GM21717 (cell line): ENCODE measurements around the gene KRTAP10-6.
"Not testable (repeated sequence)": the region's sequence is repeated elsewhere in the genome, so short reads cannot be mapped to it uniquely, and the experiment has no call there.

Experiments
- ATAC-seq: cut with Tn5 transposase; IDR thresholded peaks from one replicate; pipeline ENCODE4 v1.9.1; 2021; ENCODE audit warnings: mild to moderate bottlenecking, moderate library complexity; ENCODE audit not compliant: unreplicated experiment

Gene KRTAP10-6

GRCh38 chr21:44618504-44618903 is 26.2 kb upstream of the KRTAP10-6 start:
- no peak for ATAC-seq

- no peak for ATAC-seq
Measured at GRCh38 chr21:44617071-44617501, 24.8 kb upstream of the KRTAP10-6 start.

GRCh38 chr21:44616591-44616926 is 24.3 kb upstream of the KRTAP10-6 start:
- no peak for ATAC-seq

- no peak for ATAC-seq
Measured at GRCh38 chr21:44615911-44616590, 23.7 kb upstream of the KRTAP10-6 start.

DNA sequence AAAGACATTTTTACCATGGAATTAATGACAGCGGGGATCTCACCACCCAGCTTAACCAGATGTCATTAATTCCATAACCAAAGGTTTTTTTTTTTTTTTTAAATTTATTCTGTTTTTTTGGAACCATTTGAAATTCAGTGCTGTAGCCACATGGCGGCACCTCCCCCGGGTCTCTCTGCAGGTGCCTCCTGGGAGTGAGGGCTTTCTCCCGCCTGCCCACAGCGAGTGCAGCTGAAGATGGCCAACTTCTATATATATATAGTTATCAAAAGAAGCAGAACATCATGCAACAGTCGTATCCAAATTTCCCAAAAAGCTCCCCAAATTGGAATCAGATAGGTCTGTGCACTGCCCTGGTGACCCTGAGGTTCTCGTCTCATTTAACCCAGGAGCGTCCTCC is 23.2 kb upstream of the KRTAP10-6 start:
- ATAC-seq: no peak

DNA sequence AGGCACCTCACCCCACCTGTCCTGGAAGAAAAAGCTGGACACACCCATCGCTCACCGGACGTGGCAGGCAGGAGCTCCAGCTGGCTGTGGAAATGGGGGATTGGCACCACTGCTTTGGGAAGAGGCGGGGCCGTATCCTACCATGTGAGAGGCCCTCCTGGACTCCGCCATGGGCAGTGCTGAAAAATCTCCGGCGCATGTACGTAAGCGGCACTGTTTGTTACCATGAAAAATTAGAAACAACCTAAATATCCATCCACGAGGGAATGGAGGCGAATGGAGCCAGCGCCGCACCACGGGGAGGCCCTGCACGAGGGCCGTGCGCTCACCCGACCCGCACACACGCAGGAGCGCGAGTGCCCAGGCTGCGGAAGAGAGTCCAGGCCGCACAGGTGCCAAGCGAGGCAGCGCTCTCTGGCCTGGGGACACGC is 22.7 kb upstream of the KRTAP10-6 start:
- no peak for ATAC-seq

GRCh38 chr21:44614161-44614631 is 21.9 kb upstream of the KRTAP10-6 start:
- ATAC-seq: no peak

- no peak for ATAC-seq
Measured at GRCh38 chr21:44613386-44614155, 21.3 kb upstream of the KRTAP10-6 start.

- no peak for ATAC-seq
Measured at GRCh38 chr21:44612669-44613229, 20.4 kb upstream of the KRTAP10-6 start.

DNA sequence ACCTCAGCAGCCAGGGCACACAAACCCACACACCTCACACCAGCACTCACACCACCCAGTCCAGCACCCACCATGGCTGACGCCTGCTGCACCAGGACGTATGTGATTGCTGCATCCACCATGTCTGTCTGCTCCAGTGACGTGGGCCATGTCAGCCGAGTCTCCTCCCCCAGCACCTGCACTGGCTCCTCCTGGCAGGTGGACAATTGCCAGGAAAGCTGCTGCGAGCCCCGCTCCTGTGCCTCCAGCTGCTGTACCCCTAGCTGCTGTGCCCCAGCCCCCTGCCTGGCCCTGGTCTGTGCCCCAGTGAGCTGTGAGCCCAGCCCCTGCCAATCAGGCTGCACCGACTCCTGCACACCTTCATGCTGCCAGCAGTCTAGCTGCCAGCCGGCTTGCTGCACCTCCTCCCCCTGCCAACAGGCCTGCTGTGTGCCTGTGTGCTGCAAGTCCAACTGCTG is 19.8 kb upstream of the KRTAP10-6 start, which contains the start of gene KRTAP10-8:
TSS of gene KRTAP10-8 (plus strand) at position 51 of the 458 bp plus-strand sequence. CDS start at position 73, 22 bp downstream.
- ATAC-seq: no peak

DNA sequence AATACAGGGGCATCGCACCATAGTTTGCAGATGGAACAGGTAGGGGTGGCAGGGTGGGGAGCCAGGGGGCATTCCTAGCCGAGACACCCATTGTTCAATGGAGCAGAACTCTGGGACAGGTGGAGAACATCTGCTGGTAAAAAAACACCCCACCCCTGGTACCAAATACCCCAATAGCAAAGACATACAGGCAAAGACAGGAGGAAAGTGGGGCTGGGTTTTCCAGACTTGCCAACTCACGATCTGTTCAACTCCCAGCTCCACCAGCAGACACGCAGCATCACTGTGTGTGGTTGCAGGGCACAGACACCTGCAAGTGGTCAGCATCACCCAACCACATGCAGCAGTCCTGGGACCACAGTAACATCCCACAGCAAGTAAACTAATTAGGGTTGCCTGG is 19.2 kb upstream of the KRTAP10-6 start:
- no peak for ATAC-seq

- ATAC-seq: not testable (repeated sequence)
Measured at GRCh38 chr21:44610157-44610843, 18.0 kb upstream of the KRTAP10-6 start.

DNA sequence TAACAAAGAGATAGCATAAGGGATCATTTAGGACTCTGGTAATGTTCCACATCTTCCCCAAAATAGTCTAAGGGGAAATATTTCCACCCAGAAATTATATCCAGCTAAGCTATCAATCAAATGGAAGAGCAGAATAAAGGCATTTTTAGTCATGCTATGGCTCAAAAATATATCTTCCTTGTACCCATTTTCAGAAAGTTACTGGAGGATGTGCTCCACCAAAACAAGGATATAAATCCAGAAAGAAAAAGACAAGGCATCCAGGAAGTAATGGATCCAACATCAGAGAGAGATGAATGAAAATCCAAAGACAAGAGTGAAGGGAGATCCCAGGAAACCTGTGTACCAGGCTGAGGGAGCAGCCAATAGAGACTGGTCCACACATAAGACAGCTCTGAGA is 16.9 kb upstream of the KRTAP10-6 start:
- ATAC-seq: no peak

- ATAC-seq: no peak
Measured at GRCh38 chr21:44606495-44606894, 14.2 kb upstream of the KRTAP10-6 start.

- no peak for ATAC-seq
Measured at GRCh38 chr21:44603911-44604310, 11.6 kb upstream of the KRTAP10-6 start.

DNA sequence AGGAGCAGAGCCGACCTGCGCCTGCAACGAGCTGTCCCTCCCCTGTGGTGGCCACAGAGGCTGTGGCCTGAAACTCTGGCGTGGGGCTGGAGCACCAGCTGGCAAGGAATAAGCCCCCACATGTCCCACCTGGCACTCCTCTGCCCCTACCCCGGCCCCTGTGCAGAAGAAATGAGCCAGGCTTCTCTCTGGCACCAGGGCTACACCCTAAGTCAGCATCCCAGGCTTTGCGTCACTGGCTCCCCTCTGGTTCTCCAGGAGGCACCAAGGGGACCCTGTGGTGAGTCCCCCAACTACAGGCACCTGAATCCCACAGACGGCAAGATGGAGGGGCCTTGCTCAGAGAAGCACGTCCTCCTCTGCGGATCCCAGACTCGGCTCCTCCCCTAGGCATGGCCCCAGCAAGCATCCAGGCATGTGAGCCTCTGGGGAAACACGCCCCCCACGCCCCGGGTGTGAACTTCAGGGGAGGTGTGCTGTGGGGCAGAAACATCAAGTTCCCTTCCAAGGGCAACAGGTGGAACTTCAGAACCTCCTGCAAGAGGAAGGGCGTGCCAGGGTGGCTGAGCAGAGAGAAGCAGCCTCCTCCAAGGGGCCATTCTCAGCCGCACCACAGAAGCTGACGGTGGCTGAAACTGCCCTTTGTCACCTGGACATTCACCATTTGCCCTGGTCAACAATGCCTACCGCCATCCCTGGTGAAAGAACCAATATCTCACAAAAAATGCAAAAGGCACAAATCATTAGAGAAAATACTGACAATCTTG is 11.0 kb upstream of the KRTAP10-6 start:
- ATAC-seq: no peak

GRCh38 chr21:44602463-44602850 is 10.2 kb upstream of the KRTAP10-6 start:
- ATAC-seq: no peak

DNA sequence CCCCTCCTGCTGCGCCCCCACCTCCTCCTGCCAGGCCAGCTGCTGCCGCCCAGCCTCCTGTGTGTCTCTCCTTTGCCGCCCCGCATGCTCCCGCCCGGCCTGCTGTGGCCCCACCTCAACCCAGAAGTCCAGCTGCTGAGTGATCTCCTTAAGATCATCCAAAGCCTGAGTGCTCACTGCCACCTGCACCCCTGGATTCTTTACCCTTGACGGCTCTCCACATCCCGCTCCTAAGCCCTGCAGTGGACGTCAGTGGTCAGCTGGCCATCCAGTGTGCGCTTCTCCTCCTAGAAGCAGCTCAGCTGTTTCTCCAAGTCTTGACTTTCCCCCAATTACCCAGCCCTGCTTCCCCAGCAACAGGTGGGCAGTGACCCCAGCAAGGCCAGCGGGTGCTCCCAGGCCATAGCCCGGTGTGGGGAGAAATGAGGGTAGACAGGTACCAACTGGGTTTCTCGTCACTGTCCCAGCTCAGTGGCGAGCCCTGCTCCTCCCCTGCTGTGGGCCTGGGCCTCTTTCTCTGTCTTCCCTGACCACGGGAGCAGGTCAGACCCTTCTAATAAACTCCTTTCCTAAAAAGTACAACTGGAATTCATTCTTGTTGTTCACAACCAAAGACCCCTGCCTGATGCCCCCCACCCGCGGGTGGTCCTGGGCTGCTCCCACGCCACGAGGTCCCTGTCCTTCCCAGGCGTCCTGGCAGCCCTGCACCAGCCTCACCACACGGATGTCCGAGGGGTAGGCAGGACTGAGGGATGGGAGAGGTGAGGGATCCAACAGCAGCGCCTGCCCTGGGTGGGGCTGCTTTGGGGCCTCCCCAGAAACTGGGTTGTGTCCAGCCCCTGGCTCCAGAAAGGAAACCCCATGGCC is 9.5 kb upstream of the KRTAP10-6 start:
- no peak for ATAC-seq

- ATAC-seq: not testable (repeated sequence)
Measured at GRCh38 chr21:44601091-44601490, 8.8 kb upstream of the KRTAP10-6 start.
